Measurements from ENCODE around the gene PAM. TPM values are rescaled to one million over a fixed set of nuclear protein-coding genes. Genes with fewer than 3 reads are reported as not detected.

Gene PAM
- total RNA-seq, 1 experiment from 2014 or later: 257 TPM

GRCh38 chr5:103013933-103014552 is 258.9 kb downstream of the PAM start:
- Histone ChIP-seq H3K4me2 (ENCODE audit: low read length) (no peak overlapping the region), H3K36me3 (ENCODE audit: control insufficient read depth in 1 of 2, insufficient read depth in 2 of 2, low read length in 2 of 2) (peaks cover 7% of the 10 kb centered on the region in 2 experiments; a peak in 2 of 4 replicates), H3K9ac (ENCODE audit: low read length) (no peak overlapping the region), H3K9me3 (ENCODE audit: control insufficient read depth in 1 of 2, insufficient read depth in 1 of 2, low read depth in 1 of 2, low read length in 2 of 2) (no peaks in the 10 kb centered on the region), H3K4me1 (ENCODE audit: control insufficient read depth in 1 of 2, insufficient read depth in 2 of 2, low read length in 2 of 2) (no peaks in the 10 kb centered on the region), H3K4me3 (replicated peaks in 1 of 2; ENCODE audit: low read depth in 1 of 2, low read length in 2 of 2) (no peak overlapping the region), H3K9me2 (ENCODE audit: insufficient read depth) (no peaks in the 10 kb centered on the region; the same call in 1 of the 2 replicates), H4K20me1 (ENCODE audit: insufficient read depth) (no peaks in the 10 kb centered on the region), H3K27me3 (ENCODE audit: insufficient read depth, low read length) (no peaks in the 10 kb centered on the region), H3K27ac (ENCODE audit: low read depth, low read length) (no peak overlapping the region), H3K79me2 (ENCODE audit: insufficient read depth, low read length) (no peaks in the 10 kb centered on the region), H2AFZ (ENCODE audit: low read depth, low read length, poor library complexity, severe bottlenecking) (no peak overlapping the region)
- DNase-seq (ENCODE audit: low read depth, low spot score): no peak
- RAD21 ChIA-PET (ENCODE audit: low non-redundant PET in 1 of 2, low total read pairs in 2 of 2, uncharacterized antibody in 2 of 2, unreplicated experiment in 2 of 2): no interaction called here
- TF ChIP-seq EZH2phosphoT487 (IDR thresholded peaks at IDR 0.05; ENCODE audit: borderline replicate concordance): no peak
- TF ChIP-seq POLR2AphosphoS5 (IDR thresholded peaks at IDR 0.05; ENCODE audit: low read depth, low read length): no peak
- TF ChIP-seq ELF1 (IDR thresholded peaks at IDR 0.05; ENCODE audit: borderline replicate concordance, low read depth): no peak
- no peak for TF ChIP-seq TCF7L2 (IDR thresholded peaks at IDR 0.05; ENCODE audit: borderline replicate concordance, extremely low read depth, insufficient read depth, insufficient read length)
- no peak for TF ChIP-seq ATF3 (IDR thresholded peaks at IDR 0.05)
- no peak for TF ChIP-seq CEBPB (IDR thresholded peaks at IDR 0.05; ENCODE audit: low read depth)
- no peak for TF ChIP-seq SRF (IDR thresholded peaks at IDR 0.05; ENCODE audit: low read depth)
- no peak for TF ChIP-seq REST (IDR thresholded peaks at IDR 0.05; ENCODE audit: low read depth)
- no peak for TF ChIP-seq RAD21 (IDR thresholded peaks at IDR 0.05; ENCODE audit: low read depth)
- no peak for TF ChIP-seq CTCF (IDR thresholded peaks at IDR 0.05 in 2 of 3, conservative IDR thresholded peaks at IDR 0.05 in 1 of 3; ENCODE audit: borderline replicate concordance in 1 of 3, insufficient read depth in 1 of 3, low read depth in 2 of 3, low read length in 2 of 3)
- no peak for TF ChIP-seq JUND (IDR thresholded peaks at IDR 0.05)
- TF ChIP-seq SP1 (IDR thresholded peaks at IDR 0.05; ENCODE audit: low read depth): no peak
- TF ChIP-seq EZH2 (IDR thresholded peaks at IDR 0.05): no peak
- no peak for TF ChIP-seq ZFX (IDR thresholded peaks at IDR 0.05)
- CTCF ChIA-PET: no interaction called here
- intact Hi-C loops (cut with micrococcal nuclease): no loop called here
- ATAC-seq: no peak
- POLR2A ChIA-PET: no interaction called here
- BruUV-seq (replicated peaks): no TSS peak
